SK-N-SH treated with all-trans-retinoic acid at 6 μM for 48 hours (cell line): ENCODE data around the gene CAV1.

Experiments used
- ATAC-seq: fragments of 200-7000 bp; cut with Tn5 transposase; 3 replicates; pipeline ENCODE4 v1.9.1; 2020; ENCODE audit warnings: mild to moderate bottlenecking, moderate library complexity
- ARNTL ChIP-seq: fragments of 450-650 bp; formaldehyde crosslinking; IDR thresholded peaks from 2 replicates; pipeline ENCODE4 v1.5.0; 2020; ENCODE audit warnings: low read depth, mild to moderate bottlenecking, moderate library complexity, borderline replicate concordance
- BACH2 ChIP-seq: fragments of 250-450 bp; sonication (Bioruptor Pico); IDR thresholded peaks from 2 replicates; pipeline ENCODE4 v1.9.0; 2021; ENCODE audit warnings: mild to moderate bottlenecking, borderline replicate concordance
- GLIS3 ChIP-seq: fragments of 250-450 bp; sonication (Bioruptor Pico); IDR thresholded peaks from 2 replicates; pipeline ENCODE4 v1.5.0; 2020; ENCODE audit warnings: mild to moderate bottlenecking, moderate library complexity
- ISL1 ChIP-seq: fragments of 250-450 bp; sonication (Bioruptor Pico); IDR thresholded peaks from 2 replicates; pipeline ENCODE4 v2.1.2; 2022; ENCODE audit warnings: mild to moderate bottlenecking, moderate library complexity
- OSR1 ChIP-seq: fragments of 250-450 bp; sonication (Bioruptor Pico); IDR thresholded peaks from 2 replicates; pipeline ENCODE4 v1.8.0; 2022; ENCODE audit warnings: moderate library complexity, mild to moderate bottlenecking, inconsistent platforms
- POU6F1 ChIP-seq: fragments of 250-450 bp; sonication (Bioruptor Pico); IDR thresholded peaks from 2 replicates; pipeline ENCODE4 v1.8.0; 2021; ENCODE audit warnings: low read depth, mild to moderate bottlenecking, moderate library complexity, borderline replicate concordance
- RARB ChIP-seq: fragments of 250-450 bp; sonication (Bioruptor Pico); IDR thresholded peaks from 2 replicates; pipeline ENCODE4 v1.8.0; 2021; ENCODE audit warnings: mild to moderate bottlenecking, moderate library complexity
- SNAI2 ChIP-seq: fragments of 250-450 bp; sonication (Bioruptor Pico); IDR thresholded peaks from 2 replicates; pipeline ENCODE4 v1.5.0; 2020; ENCODE audit warnings: mild to moderate bottlenecking, moderate library complexity
- TCF4 ChIP-seq: fragments of 250-450 bp; sonication (Bioruptor Pico); IDR thresholded peaks from 2 replicates; pipeline ENCODE4 v1.8.0; 2021; ENCODE audit warnings: mild to moderate bottlenecking, moderate library complexity, borderline replicate concordance
- ZC3H10 ChIP-seq: fragments of 250-450 bp; sonication (Bioruptor Pico); IDR thresholded peaks from 2 replicates; pipeline ENCODE4 v1.5.1; 2021; ENCODE audit warnings: mild to moderate bottlenecking, moderate library complexity
- ZFP3 ChIP-seq: fragments of 250-450 bp; sonication (Bioruptor Pico); IDR thresholded peaks from 2 replicates; pipeline ENCODE4 v1.5.0; 2020; ENCODE audit warnings: mild to moderate bottlenecking, moderate library complexity
- ZFP30 ChIP-seq: fragments of 450-650 bp; formaldehyde crosslinking; IDR thresholded peaks from 2 replicates; pipeline ENCODE4 v1.5.0; 2022; ENCODE audit warnings: mild to moderate bottlenecking, moderate library complexity
- ZNF565 ChIP-seq: fragments of 450-650 bp; formaldehyde crosslinking; conservative IDR thresholded peaks from 2 replicates; pipeline ENCODE4 v1.5.0; 2020; ENCODE audit warnings: low read depth, mild to moderate bottlenecking, moderate library complexity
- ZNF70 ChIP-seq: fragments of 450-650 bp; formaldehyde crosslinking; IDR thresholded peaks from 2 replicates; pipeline ENCODE4 v1.5.0; 2020; ENCODE audit warnings: mild to moderate bottlenecking, moderate library complexity
- ZNF8 ChIP-seq: fragments of 450-650 bp; formaldehyde crosslinking; IDR thresholded peaks from 2 replicates; pipeline ENCODE4 v1.5.0; 2020; ENCODE audit warnings: mild to moderate bottlenecking, moderate library complexity
- TF ChIP-seq, protein P1 (sequence below): fragments of 250-450 bp; sonication (Bioruptor Pico); IDR thresholded peaks from 2 replicates; pipeline ENCODE4 v1.5.1; 2021; ENCODE audit warnings: mild to moderate bottlenecking, moderate library complexity
- TF ChIP-seq, protein P2 (sequence below): fragments of 250-450 bp; sonication (Bioruptor Pico); IDR thresholded peaks from 2 replicates; pipeline ENCODE4 v1.8.0; 2020; ENCODE audit warnings: mild to moderate bottlenecking, moderate library complexity, borderline replicate concordance
- TF ChIP-seq, protein P3 (sequence below): fragments of 250-450 bp; sonication (Bioruptor Pico); IDR thresholded peaks from 2 replicates; pipeline ENCODE4 v1.5.0; 2020; ENCODE audit warnings: mild to moderate bottlenecking, moderate library complexity
- TF ChIP-seq, protein P4 (sequence below): fragments of 250-450 bp; sonication (Bioruptor Pico); IDR thresholded peaks from 2 replicates; pipeline ENCODE4 v1.5.1; 2020; ENCODE audit warnings: low read depth, mild to moderate bottlenecking, moderate library complexity

Gene CAV1

GRCh38 chr7:116522247-116522646 lies 2.6 kb upstream of the CAV1 start:
- peak; percentile 18 for ATAC-seq
- TF ChIP-seq OSR1 (CRISPR knock-in tag) (no peak), ZC3H10 (CRISPR knock-in tag) (peak; percentile 69; the same call in 1 of the 2 replicates)

GRCh38 chr7:116524221-116524608 lies 621 bp upstream of the CAV1 start:
- ATAC-seq: no peak
- TF ChIP-seq TCF4 (CRISPR knock-in tag): no peak
- no peak for TF ChIP-seq ARNTL (CRISPR knock-in tag)
- no peak for TF ChIP-seq GLIS3 (CRISPR knock-in tag)
- no peak for TF ChIP-seq ZFP30
- TF ChIP-seq ZNF565: no peak
- TF ChIP-seq, protein P1, sequence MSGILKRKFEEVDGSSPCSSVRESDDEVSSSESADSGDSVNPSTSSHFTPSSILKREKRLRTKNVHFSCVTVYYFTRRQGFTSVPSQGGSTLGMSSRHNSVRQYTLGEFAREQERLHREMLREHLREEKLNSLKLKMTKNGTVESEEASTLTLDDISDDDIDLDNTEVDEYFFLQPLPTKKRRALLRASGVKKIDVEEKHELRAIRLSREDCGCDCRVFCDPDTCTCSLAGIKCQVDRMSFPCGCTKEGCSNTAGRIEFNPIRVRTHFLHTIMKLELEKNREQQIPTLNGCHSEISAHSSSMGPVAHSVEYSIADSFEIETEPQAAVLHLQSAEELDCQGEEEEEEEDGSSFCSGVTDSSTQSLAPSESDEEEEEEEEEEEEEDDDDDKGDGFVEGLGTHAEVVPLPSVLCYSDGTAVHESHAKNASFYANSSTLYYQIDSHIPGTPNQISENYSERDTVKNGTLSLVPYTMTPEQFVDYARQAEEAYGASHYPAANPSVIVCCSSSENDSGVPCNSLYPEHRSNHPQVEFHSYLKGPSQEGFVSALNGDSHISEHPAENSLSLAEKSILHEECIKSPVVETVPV: no peak
- TF ChIP-seq BACH2: no peak

- TF ChIP-seq ZFP3 (CRISPR knock-in tag) (no peak), GLIS3 (CRISPR knock-in tag) (no peak), ZC3H10 (CRISPR knock-in tag) (no peak), ZNF70 (CRISPR knock-in tag) (no peak), ZNF8 (CRISPR knock-in tag) (no peak), ZNF565 (no peak), BACH2 (no peak), ISL1 (no peak), RARB (CRISPR knock-in tag) (no peak), SNAI2 (CRISPR knock-in tag) (no peak)
- TF ChIP-seq, protein P2, sequence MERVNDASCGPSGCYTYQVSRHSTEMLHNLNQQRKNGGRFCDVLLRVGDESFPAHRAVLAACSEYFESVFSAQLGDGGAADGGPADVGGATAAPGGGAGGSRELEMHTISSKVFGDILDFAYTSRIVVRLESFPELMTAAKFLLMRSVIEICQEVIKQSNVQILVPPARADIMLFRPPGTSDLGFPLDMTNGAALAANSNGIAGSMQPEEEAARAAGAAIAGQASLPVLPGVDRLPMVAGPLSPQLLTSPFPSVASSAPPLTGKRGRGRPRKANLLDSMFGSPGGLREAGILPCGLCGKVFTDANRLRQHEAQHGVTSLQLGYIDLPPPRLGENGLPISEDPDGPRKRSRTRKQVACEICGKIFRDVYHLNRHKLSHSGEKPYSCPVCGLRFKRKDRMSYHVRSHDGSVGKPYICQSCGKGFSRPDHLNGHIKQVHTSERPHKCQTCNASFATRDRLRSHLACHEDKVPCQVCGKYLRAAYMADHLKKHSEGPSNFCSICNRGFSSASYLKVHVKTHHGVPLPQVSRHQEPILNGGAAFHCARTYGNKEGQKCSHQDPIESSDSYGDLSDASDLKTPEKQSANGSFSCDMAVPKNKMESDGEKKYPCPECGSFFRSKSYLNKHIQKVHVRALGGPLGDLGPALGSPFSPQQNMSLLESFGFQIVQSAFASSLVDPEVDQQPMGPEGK: no peak
- TF ChIP-seq, protein P3, sequence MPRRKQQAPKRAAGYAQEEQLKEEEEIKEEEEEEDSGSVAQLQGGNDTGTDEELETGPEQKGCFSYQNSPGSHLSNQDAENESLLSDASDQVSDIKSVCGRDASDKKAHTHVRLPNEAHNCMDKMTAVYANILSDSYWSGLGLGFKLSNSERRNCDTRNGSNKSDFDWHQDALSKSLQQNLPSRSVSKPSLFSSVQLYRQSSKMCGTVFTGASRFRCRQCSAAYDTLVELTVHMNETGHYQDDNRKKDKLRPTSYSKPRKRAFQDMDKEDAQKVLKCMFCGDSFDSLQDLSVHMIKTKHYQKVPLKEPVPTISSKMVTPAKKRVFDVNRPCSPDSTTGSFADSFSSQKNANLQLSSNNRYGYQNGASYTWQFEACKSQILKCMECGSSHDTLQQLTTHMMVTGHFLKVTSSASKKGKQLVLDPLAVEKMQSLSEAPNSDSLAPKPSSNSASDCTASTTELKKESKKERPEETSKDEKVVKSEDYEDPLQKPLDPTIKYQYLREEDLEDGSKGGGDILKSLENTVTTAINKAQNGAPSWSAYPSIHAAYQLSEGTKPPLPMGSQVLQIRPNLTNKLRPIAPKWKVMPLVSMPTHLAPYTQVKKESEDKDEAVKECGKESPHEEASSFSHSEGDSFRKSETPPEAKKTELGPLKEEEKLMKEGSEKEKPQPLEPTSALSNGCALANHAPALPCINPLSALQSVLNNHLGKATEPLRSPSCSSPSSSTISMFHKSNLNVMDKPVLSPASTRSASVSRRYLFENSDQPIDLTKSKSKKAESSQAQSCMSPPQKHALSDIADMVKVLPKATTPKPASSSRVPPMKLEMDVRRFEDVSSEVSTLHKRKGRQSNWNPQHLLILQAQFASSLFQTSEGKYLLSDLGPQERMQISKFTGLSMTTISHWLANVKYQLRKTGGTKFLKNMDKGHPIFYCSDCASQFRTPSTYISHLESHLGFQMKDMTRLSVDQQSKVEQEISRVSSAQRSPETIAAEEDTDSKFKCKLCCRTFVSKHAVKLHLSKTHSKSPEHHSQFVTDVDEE: no peak
- ATAC-seq: peak; percentile 1; the same call in 2 of the 3 replicates
Observed at GRCh38 chr7:116525298-116525912, 569 bp downstream of the CAV1 start.

- peak; percentile 73 for ATAC-seq
- TF ChIP-seq ZFP30 (no peak), POU6F1 (CRISPR knock-in tag) (no peak)
- TF ChIP-seq, protein P4, sequence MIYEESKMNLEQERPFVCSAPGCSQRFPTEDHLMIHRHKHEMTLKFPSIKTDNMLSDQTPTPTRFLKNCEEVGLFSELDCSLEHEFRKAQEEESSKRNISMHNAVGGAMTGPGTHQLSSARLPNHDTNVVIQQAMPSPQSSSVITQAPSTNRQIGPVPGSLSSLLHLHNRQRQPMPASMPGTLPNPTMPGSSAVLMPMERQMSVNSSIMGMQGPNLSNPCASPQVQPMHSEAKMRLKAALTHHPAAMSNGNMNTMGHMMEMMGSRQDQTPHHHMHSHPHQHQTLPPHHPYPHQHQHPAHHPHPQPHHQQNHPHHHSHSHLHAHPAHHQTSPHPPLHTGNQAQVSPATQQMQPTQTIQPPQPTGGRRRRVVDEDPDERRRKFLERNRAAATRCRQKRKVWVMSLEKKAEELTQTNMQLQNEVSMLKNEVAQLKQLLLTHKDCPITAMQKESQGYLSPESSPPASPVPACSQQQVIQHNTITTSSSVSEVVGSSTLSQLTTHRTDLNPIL (CRISPR knock-in tag): no peak
Observed at GRCh38 chr7:116525913-116526861, 1.4 kb downstream of the CAV1 start.
